ENCODE data around the gene UAP1. TPM values are rescaled to one million over a fixed set of nuclear protein-coding genes. Genes with fewer than 3 reads are reported as not detected.

UAP1 gene
- total RNA-seq, 2 donors from 2014 or later = 70.4 to 284 TPM

DNA sequence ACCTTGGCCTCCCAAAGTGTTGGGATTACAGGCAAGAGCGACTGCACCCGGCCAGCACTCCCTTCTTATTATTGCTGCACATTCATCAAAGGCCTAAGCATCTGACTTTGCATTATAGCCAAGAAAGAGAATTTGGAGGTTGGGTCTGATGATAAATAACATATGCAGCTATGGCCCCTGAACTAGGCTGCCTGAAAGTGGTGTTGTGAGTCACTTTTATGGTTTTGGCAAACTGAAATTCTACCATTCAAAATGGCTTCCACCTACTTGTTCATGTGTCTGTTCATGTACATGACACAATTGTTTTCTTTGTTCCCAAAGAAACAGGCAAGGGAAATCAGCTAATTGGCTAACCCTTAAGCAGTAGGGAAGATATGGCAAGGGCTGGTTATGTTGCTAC is 25.0 kb upstream of the UAP1 start:
- Histone ChIP-seq H3K9me3 (no peaks in the 10 kb centered on the region), H3K4me1 (ENCODE audit: control insufficient read depth in 1 of 2, low read depth in 2 of 2) (peaks cover 0 to 4% of the 10 kb centered on the region in 2 donors), H3K27ac (no peak overlapping the region), H3K27me3 (replicated peaks; ENCODE audit: insufficient read depth) (no peaks in the 10 kb centered on the region), H3K36me3 (no peaks in the 10 kb centered on the region), H3K4me3 (no peak overlapping the region)
- ATAC-seq (ENCODE audit: insufficient number of reproducible peaks, low FRiP score, low read depth) (no peak), DNase-seq (ENCODE audit: low spot score) (no peak)
- TF ChIP-seq, protein P1, sequence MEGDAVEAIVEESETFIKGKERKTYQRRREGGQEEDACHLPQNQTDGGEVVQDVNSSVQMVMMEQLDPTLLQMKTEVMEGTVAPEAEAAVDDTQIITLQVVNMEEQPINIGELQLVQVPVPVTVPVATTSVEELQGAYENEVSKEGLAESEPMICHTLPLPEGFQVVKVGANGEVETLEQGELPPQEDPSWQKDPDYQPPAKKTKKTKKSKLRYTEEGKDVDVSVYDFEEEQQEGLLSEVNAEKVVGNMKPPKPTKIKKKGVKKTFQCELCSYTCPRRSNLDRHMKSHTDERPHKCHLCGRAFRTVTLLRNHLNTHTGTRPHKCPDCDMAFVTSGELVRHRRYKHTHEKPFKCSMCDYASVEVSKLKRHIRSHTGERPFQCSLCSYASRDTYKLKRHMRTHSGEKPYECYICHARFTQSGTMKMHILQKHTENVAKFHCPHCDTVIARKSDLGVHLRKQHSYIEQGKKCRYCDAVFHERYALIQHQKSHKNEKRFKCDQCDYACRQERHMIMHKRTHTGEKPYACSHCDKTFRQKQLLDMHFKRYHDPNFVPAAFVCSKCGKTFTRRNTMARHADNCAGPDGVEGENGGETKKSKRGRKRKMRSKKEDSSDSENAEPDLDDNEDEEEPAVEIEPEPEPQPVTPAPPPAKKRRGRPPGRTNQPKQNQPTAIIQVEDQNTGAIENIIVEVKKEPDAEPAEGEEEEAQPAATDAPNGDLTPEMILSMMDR (IDR thresholded peaks at IDR 0.05) = no peak

- ATAC-seq (ENCODE audit: insufficient number of reproducible peaks, low FRiP score, low read depth) (no peak), DNase-seq (ENCODE audit: low spot score) (no peak)
- H3K27me3 ChIP-seq (replicated peaks; ENCODE audit: insufficient read depth) = no peaks in the 10 kb centered on the region
- no peak overlapping the region for H3K27ac ChIP-seq
- H3K9me3 ChIP-seq = no peaks in the 10 kb centered on the region
- no peak overlapping the region for H3K4me3 ChIP-seq
- H3K36me3 ChIP-seq = no peaks in the 10 kb centered on the region
- peaks cover 0 to 9% of the 10 kb centered on the region in 2 donors for H3K4me1 ChIP-seq (ENCODE audit: control insufficient read depth in 1 of 2, low read depth in 2 of 2)
- TF ChIP-seq, protein P1 (IDR thresholded peaks at IDR 0.05) = no peak
Measured at GRCh38 chr1:162537216-162537615, 24.3 kb upstream of the UAP1 start.

DNA sequence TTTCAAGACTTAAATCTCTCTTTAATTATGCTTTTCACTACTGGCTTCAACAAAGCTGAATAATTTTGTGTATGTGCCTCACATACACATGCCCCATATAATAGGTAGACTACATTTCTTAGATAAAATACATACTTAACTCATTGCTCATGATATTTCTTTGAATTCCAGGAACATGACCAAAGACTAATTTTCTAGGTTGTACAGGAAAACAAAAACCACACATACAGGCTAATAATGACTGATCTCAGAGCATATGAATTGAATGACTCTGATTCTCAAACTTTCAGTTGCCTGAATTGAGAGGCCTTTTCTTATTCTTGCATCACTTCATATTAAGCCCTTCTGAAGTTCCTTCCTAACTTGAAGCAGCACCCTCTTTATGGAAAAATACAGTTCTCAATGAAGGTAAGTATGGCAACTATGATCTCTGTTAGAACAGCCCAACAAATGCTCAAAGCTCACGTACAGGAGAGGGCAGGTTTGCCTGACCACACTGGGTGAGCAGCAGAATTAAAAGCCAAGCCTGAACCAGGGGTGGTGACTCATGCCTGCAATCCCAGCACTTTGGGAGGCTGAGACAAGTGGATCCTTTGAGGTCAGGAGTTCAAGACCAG is 22.6 kb upstream of the UAP1 start:
- Histone ChIP-seq H3K27me3 (replicated peaks; ENCODE audit: insufficient read depth) (no peaks in the 10 kb centered on the region), H3K4me1 (ENCODE audit: control insufficient read depth in 1 of 2, low read depth in 2 of 2) (peaks cover 0 to 11% of the 10 kb centered on the region in 2 donors), H3K9me3 (peaks cover 3% of the 10 kb centered on the region), H3K36me3 (no peaks in the 10 kb centered on the region), H3K4me3 (no peak overlapping the region), H3K27ac (peak overlapping the region in 1 of 2 donors; percentile 38)
- ATAC-seq (ENCODE audit: insufficient number of reproducible peaks, low FRiP score, low read depth) = no peak
- TF ChIP-seq, protein P1 (IDR thresholded peaks at IDR 0.05) = no peak
- DNase-seq (ENCODE audit: low spot score) = no peak

DNA sequence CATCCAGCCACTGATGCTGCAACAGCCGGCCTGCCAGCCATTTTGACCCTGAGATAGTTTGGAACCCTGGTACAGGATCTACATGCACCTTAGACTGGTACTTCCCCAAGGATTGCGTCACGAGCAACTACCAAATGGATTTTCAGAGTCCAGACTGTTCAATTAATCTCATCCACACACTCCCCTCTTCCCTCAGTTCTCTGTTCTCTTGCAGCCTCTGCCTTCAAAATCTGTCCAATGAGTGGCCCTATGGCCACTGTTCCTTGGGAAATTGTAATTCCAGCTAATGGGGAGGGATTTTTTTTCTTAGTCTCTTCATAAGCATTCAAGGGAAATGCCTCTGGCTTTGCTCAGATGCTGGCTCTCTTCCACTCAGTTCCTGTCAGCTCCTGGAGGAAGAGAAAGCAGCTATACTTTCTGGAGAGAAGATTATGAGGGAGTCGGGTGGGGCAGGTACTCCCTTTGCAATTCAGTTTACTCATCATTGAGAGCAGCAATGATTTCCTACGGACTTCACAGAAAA is 19.8 kb upstream of the UAP1 start:
- Histone ChIP-seq H3K27me3 (replicated peaks; ENCODE audit: insufficient read depth) (no peaks in the 10 kb centered on the region), H3K9me3 (peaks cover 3% of the 10 kb centered on the region), H3K27ac (peak overlapping the region; percentile 24 to 57), H3K4me3 (peak overlapping the region; percentile 7), H3K4me1 (ENCODE audit: control insufficient read depth in 1 of 2, low read depth in 2 of 2) (peaks cover 0 to 11% of the 10 kb centered on the region in 2 donors), H3K36me3 (no peaks in the 10 kb centered on the region)
- TF ChIP-seq, protein P1 (IDR thresholded peaks at IDR 0.05) = no peak
- peak; percentile 48 for ATAC-seq (ENCODE audit: insufficient number of reproducible peaks, low FRiP score, low read depth)
- DNase-seq (ENCODE audit: low spot score) = peak; percentile 53

DNA sequence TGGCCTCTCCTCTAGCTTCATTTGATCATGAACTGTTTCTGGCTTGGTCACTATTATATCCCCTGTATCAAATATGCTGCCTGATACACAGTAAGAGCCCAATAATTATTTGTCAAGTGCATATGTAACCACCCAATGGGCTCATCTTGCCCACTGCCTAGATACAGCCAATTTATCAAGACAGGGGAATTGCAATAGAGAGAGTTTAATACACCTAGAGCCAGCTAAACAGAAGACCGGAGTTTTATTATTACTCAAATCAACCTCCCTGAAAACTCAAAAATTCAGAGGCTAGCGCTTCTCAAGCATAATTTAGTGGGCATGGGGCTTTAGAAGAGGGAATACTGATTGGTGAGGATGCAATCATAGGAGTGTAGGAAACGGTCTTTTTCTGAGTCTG is 18.3 kb upstream of the UAP1 start:
- H3K27me3 ChIP-seq (replicated peaks; ENCODE audit: insufficient read depth) = no peaks in the 10 kb centered on the region

More for the DNA sequence above, 18.3 kb upstream of the UAP1 start:
- DNase-seq (ENCODE audit: low spot score) (no peak), ATAC-seq (ENCODE audit: insufficient number of reproducible peaks, low FRiP score, low read depth) (no peak)
- peaks cover 3% of the 10 kb centered on the region for H3K9me3 ChIP-seq
- H3K36me3 ChIP-seq = no peaks in the 10 kb centered on the region
- TF ChIP-seq, protein P1 (IDR thresholded peaks at IDR 0.05) = no peak
- H3K4me1 ChIP-seq (ENCODE audit: control insufficient read depth in 1 of 2, low read depth in 2 of 2) = peaks cover 0 to 11% of the 10 kb centered on the region in 2 donors
- no peak overlapping the region for H3K4me3 ChIP-seq
- no peak overlapping the region for H3K27ac ChIP-seq
